PFSK-1 (cell line): ENCODE data around the gene COL25A1.

Experiments
- FOXP2 ChIP-seq: optimal IDR thresholded peaks from 2 replicates; pipeline ENCODE3; 2011; ENCODE audit warnings: borderline replicate concordance, control low read depth, inconsistent platforms; ENCODE audit not compliant: insufficient read depth; ENCODE audit errors: extremely low read length, extremely low read depth
- POLR2AphosphoS5 ChIP-seq: IDR thresholded peaks from 2 replicates; pipeline ENCODE4 v1.6.1; 2012; ENCODE audit warnings: low read depth, mild to moderate bottlenecking, control low read depth, low read length, moderate library complexity
- SIN3A ChIP-seq: IDR thresholded peaks from 2 replicates; pipeline ENCODE4 v1.6.1; 2012; ENCODE audit warnings: mild to moderate bottlenecking, low read length, moderate library complexity, borderline replicate concordance; ENCODE audit not compliant: insufficient read depth
- TAF1 ChIP-seq: IDR thresholded peaks from 2 replicates; pipeline ENCODE4 v1.6.1; 2012; ENCODE audit warnings: low read length, control low read depth, borderline replicate concordance; ENCODE audit not compliant: insufficient read depth
- TF ChIP-seq, protein P1 (sequence below), 2 experiments: IDR thresholded peaks; 2 replicates each; pipeline versions ENCODE4 v1.6.1 to v1.8.0; 2011 to 2012; ENCODE audit warnings: low read depth in 2 of 2, low read length in 2 of 2, control low read depth in 1 of 2, inconsistent platforms in 1 of 2, mild to moderate bottlenecking in 1 of 2, moderate library complexity in 1 of 2; ENCODE audit not compliant: insufficient read depth in 1 of 2

Gene COL25A1

DNA sequence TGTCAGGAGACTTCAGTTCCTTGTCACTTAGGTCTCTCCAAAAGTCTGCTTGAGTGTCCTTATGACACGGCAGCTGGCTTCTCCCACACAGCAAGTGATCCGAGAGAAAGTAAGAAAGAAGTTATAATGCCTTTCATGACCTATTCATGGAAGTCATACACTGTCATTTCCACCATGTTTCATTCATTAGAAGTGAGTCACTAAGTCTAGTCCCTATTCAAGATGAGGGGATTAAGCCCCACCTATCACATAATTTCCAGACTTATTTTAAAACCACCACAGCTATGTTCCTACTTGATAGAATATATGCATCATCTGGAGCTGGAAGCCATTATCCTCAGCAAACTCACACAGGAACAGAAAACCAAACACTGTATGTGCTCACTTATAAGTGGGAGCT lies 25.2 kb upstream of the COL25A1 start:
- TF ChIP-seq FOXP2 (no peak), TAF1 (no peak), SIN3A (no peak), POLR2AphosphoS5 (no peak)
- TF ChIP-seq, protein P1, sequence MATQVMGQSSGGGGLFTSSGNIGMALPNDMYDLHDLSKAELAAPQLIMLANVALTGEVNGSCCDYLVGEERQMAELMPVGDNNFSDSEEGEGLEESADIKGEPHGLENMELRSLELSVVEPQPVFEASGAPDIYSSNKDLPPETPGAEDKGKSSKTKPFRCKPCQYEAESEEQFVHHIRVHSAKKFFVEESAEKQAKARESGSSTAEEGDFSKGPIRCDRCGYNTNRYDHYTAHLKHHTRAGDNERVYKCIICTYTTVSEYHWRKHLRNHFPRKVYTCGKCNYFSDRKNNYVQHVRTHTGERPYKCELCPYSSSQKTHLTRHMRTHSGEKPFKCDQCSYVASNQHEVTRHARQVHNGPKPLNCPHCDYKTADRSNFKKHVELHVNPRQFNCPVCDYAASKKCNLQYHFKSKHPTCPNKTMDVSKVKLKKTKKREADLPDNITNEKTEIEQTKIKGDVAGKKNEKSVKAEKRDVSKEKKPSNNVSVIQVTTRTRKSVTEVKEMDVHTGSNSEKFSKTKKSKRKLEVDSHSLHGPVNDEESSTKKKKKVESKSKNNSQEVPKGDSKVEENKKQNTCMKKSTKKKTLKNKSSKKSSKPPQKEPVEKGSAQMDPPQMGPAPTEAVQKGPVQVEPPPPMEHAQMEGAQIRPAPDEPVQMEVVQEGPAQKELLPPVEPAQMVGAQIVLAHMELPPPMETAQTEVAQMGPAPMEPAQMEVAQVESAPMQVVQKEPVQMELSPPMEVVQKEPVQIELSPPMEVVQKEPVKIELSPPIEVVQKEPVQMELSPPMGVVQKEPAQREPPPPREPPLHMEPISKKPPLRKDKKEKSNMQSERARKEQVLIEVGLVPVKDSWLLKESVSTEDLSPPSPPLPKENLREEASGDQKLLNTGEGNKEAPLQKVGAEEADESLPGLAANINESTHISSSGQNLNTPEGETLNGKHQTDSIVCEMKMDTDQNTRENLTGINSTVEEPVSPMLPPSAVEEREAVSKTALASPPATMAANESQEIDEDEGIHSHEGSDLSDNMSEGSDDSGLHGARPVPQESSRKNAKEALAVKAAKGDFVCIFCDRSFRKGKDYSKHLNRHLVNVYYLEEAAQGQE (IDR thresholded peaks at IDR 0.05; ENCODE audit: insufficient read depth in 1 of 2, low read depth in 2 of 2, low read length in 2 of 2) = no peak

DNA sequence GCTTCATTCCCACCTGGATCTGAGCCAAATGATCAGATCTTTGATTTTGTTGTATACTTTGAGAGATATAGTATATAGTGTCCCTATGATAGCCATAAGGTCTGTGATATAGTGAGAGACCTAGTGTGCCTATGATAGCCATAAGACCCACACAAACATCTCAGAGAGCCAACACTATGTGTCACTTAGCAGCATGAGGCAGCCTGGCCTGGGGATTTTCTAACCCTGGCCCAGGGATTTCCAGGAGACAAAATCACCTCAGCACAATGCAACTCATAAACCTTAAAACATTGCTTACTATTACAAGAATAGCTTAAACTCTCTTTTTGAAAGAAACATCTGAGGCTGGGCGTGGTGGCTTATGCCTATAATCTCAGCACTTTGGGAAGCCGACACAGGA lies 23.2 kb upstream of the COL25A1 start:
- TF ChIP-seq SIN3A (no peak), TAF1 (no peak), FOXP2 (no peak), POLR2AphosphoS5 (no peak)
- TF ChIP-seq, protein P1 (IDR thresholded peaks at IDR 0.05; ENCODE audit: insufficient read depth in 1 of 2, low read depth in 2 of 2, low read length in 2 of 2) = no peak

DNA sequence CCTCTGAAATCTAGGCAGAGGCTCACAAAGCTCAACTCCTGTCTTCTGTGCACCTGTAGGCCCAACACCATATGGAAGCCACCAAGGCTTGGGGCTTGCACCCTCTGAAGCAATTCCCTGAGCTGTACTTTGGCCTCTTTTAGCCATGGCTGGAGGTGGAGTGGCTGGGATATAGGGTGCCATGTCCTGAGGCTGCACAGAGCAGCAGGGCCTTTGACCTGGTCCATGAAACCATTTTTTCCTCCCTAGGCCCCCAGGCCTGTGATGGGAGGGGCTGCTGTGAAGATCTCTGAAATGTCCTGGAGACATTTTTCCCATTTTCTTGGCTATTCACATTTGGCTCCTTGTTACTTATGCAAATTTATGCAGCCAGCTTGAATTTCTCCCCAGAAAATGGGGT lies 20.9 kb upstream of the COL25A1 start:
- TF ChIP-seq SIN3A (no peak), POLR2AphosphoS5 (no peak), TAF1 (no peak), FOXP2 (no peak)
- TF ChIP-seq, protein P1 (IDR thresholded peaks at IDR 0.05; ENCODE audit: insufficient read depth in 1 of 2, low read depth in 2 of 2, low read length in 2 of 2) = no peak

DNA sequence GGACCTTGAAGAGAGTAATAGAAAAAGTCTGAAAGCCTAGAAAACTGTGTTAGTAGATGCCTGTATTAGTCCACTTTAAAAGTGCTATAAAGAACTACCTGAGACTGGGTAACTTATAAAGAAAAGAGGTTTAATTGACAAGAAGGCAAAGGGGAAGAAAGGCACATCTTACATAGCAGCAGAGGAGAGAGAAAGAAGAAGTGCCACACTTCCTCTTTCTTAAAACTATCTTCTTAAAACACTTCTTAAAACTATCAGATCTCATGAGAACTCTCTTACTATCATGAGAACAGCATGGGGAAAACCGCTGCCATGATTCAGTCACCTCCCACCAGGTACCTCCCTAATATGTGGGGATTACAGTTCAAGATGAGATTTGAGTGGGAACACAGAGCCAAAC lies 18.8 kb upstream of the COL25A1 start:
- TF ChIP-seq, protein P1 (IDR thresholded peaks at IDR 0.05; ENCODE audit: insufficient read depth in 1 of 2, low read depth in 2 of 2, low read length in 2 of 2) = no peak
- no peak for TF ChIP-seq POLR2AphosphoS5
- no peak for TF ChIP-seq SIN3A
- TF ChIP-seq FOXP2 = no peak
- TF ChIP-seq TAF1 = no peak

DNA sequence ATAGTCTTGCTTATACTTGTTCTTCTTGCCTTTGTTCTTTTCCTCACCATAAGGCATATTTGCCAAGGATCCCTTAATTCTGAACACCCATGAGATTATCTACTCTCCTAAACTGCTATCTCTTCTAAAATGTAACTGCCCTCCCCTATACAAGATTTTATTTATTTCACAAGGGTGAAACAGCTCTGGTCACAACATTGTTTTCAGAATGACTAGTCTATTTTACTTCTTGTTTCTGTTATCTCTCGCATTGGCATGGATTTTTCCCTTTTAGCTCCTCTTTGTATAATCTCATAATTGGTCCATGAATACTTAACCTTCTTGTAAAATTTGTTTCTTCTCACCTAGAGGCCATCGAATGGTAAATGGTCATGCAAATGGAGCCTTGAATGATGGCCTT lies 17.2 kb upstream of the COL25A1 start:
- TF ChIP-seq POLR2AphosphoS5 (no peak), SIN3A (no peak), TAF1 (no peak), FOXP2 (no peak)
